GM12878 (cell line): ENCODE measurements around the gene TUBA8. TPM values are rescaled to one million over a fixed set of nuclear protein-coding genes. Genes with fewer than 3 reads are reported as not detected.

Source experiments
- BRCA1 ChIP-seq: IDR thresholded peaks from 2 replicates; pipeline ENCODE4 v1.6.1; 2011; ENCODE audit warnings: low read depth, low read length, improper control_type of control experiment
- CBFB ChIP-seq: IDR thresholded peaks from 2 replicates; pipeline ENCODE4 v1.6.1; 2016; ENCODE audit warnings: antibody characterized with exemption, low read depth
- CREM ChIP-seq: IDR thresholded peaks from 2 replicates; pipeline ENCODE4 v1.6.1; 2014; ENCODE audit warnings: antibody characterized with exemption, low read depth
- ELK1 ChIP-seq: IDR thresholded peaks from 2 replicates; pipeline ENCODE4 v1.6.1; 2012; ENCODE audit warnings: low read depth, low read length, improper control_type of control experiment
- HCFC1 ChIP-seq: fragments of 150-350 bp; IDR thresholded peaks from 2 replicates; pipeline ENCODE4 v1.6.1; 2014; ENCODE audit warnings: low read length
- HDAC2 ChIP-seq: fragments of 200-600 bp; sonication (generic); IDR thresholded peaks from 2 replicates; pipeline ENCODE4 v1.6.1; 2017
- IRF5 ChIP-seq: fragments of 450-650 bp; IDR thresholded peaks from 2 replicates; pipeline ENCODE4 v1.6.1; 2017; ENCODE audit warnings: borderline replicate concordance
- JUNB ChIP-seq: IDR thresholded peaks from 2 replicates; pipeline ENCODE4 v1.6.1; 2016; ENCODE audit warnings: antibody characterized with exemption, mild to moderate bottlenecking
- MXI1 ChIP-seq: fragments of 150-350 bp; IDR thresholded peaks from 2 replicates; pipeline ENCODE4 v1.6.1; 2011; ENCODE audit warnings: low read depth, mild to moderate bottlenecking, inconsistent platforms, low read length, improper control_type of control experiment
- NR2C2 ChIP-seq: IDR thresholded peaks from 2 replicates; pipeline ENCODE4 v1.6.1; 2011; ENCODE audit warnings: borderline replicate concordance, low read depth; ENCODE audit not compliant: control insufficient read depth, insufficient read length
- POLR2A ChIP-seq: IDR thresholded peaks from 2 replicates; pipeline ENCODE4 v1.6.1; 2011; ENCODE audit warnings: low read depth, mild to moderate bottlenecking, low read length
- RAD51 ChIP-seq: fragments of 450-650 bp; IDR thresholded peaks from 2 replicates; pipeline ENCODE4 v1.6.1; 2016; ENCODE audit warnings: moderate library complexity, mild to moderate bottlenecking, inconsistent platforms
- RELA ChIP-seq: fragments of 450-650 bp; IDR thresholded peaks from 2 replicates; pipeline ENCODE4 v1.8.0; 2014; ENCODE audit warnings: borderline replicate concordance; ENCODE audit not compliant: partially characterized antibody
- RFX5 ChIP-seq: IDR thresholded peaks from 2 replicates; pipeline ENCODE4 v1.6.1; 2011; ENCODE audit warnings: low read depth, low read length, improper control_type of control experiment
- SIN3A ChIP-seq: IDR thresholded peaks from 2 replicates; pipeline ENCODE4 v1.6.1; 2012; ENCODE audit warnings: low read depth, low read length, improper control_type of control experiment
- SKIL ChIP-seq: fragments of 450-650 bp; IDR thresholded peaks from 2 replicates; pipeline ENCODE4 v1.6.1; 2017; ENCODE audit warnings: mild to moderate bottlenecking, low read depth, inconsistent platforms; ENCODE audit not compliant: poor library complexity, severe bottlenecking
- SRF ChIP-seq, 2 experiments: IDR thresholded peaks; 2 replicates each; pipeline ENCODE4 v1.6.1; 2011; ENCODE audit warnings: low read depth in 2 of 2, low read length in 2 of 2, mild to moderate bottlenecking in 1 of 2, moderate library complexity in 1 of 2
- ZNF384 ChIP-seq: IDR thresholded peaks from 2 replicates; pipeline ENCODE4 v1.6.1; 2012; ENCODE audit warnings: low read depth, mild to moderate bottlenecking, low read length, improper control_type of control experiment, borderline replicate concordance
- polyA plus RNA-seq, 11 experiments: library from polyadenylated mRNA; depleted of rRNA in 4 of 11; unstranded in 6 of 11; stranded (reverse) in 5 of 11; fragments of >200 nt; fragmentation: Nextera tagmentation in 4 of 11; fragmentation: Illumina TruSeq in 1 of 11; extraction: Ambion mirVana in 4 of 11; extraction: Trizol in 1 of 11; gene quantifications; 1 replicate in 1 of 11; 2 replicates in 10 of 11; pipeline versions ENCODE4 v1.2.1 to v1.2.3, GENCODE V29; 2011 to 2016; ENCODE audit warnings: inconsistent platforms in 2 of 11, missing spikeins in 2 of 11, low read depth in 1 of 11
- total RNA-seq, 4 experiments: library from RNA; depleted of rRNA in 3 of 4; stranded (reverse); fragments of >200 nt in 3 of 4; fragmentation: Illumina TruSeq in 1 of 4; extraction: Trizol in 1 of 4; gene quantifications; 2 replicates each; pipeline versions ENCODE4 v1.2.1 to v1.2.3, GENCODE V29; 2013 to 2021
- TF ChIP-seq, protein P1 (sequence below): fragments of 450-650 bp; IDR thresholded peaks from 2 replicates; pipeline ENCODE4 v1.6.1; 2017; ENCODE audit warnings: mild to moderate bottlenecking
- TF ChIP-seq, protein P2 (sequence below): fragments of 450-650 bp; IDR thresholded peaks from 2 replicates; pipeline ENCODE4 v1.6.1; 2017; ENCODE audit warnings: low read depth, mild to moderate bottlenecking, moderate library complexity
- TF ChIP-seq, protein P3 (sequence below): IDR thresholded peaks from 2 replicates; pipeline ENCODE4 v1.6.1; 2011; ENCODE audit warnings: borderline replicate concordance, low read depth, mild to moderate bottlenecking, moderate library complexity, mixed read lengths, low read length; ENCODE audit not compliant: insufficient read depth; ENCODE audit errors: extremely low read length

Gene TUBA8
- total and polyA plus RNA-seq, 10 of the 15 experiments (the other 5 are each of a cell fraction or from before 2014, with no cell fraction given): 2.2 to 30.3 (median 21.0) TPM

GRCh38 chr22:18077639-18078328, 32.8 kb upstream of the TUBA8 start, which contains the start of gene PEX26 (continued):
- TF ChIP-seq, protein P1, sequence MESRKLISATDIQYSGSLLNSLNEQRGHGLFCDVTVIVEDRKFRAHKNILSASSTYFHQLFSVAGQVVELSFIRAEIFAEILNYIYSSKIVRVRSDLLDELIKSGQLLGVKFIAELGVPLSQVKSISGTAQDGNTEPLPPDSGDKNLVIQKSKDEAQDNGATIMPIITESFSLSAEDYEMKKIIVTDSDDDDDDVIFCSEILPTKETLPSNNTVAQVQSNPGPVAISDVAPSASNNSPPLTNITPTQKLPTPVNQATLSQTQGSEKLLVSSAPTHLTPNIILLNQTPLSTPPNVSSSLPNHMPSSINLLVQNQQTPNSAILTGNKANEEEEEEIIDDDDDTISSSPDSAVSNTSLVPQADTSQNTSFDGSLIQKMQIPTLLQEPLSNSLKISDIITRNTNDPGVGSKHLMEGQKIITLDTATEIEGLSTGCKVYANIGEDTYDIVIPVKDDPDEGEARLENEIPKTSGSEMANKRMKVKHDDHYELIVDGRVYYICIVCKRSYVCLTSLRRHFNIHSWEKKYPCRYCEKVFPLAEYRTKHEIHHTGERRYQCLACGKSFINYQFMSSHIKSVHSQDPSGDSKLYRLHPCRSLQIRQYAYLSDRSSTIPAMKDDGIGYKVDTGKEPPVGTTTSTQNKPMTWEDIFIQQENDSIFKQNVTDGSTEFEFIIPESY: no peak
- TF ChIP-seq RAD51 (no peak), RELA (peak; percentile 35), MXI1 (peak; percentile 92), HDAC2 (no peak), RFX5 (no peak), IRF5 (no peak), SIN3A (peak; percentile 59; the same call in 1 of the 2 replicates), HCFC1 (peak; percentile 96), CBFB (no peak), SRF (IDR thresholded peaks at IDR 0.05; ENCODE audit: low read depth in 2 of 2, low read length in 2 of 2) (no peak), CREM (peak; percentile 85), ZNF384 (no peak), ELK1 (peak; percentile 83), NR2C2 (no peak), BRCA1 (no peak), JUNB (no peak), SKIL (no peak), POLR2A (peak; percentile 90)
- TF ChIP-seq, protein P2, sequence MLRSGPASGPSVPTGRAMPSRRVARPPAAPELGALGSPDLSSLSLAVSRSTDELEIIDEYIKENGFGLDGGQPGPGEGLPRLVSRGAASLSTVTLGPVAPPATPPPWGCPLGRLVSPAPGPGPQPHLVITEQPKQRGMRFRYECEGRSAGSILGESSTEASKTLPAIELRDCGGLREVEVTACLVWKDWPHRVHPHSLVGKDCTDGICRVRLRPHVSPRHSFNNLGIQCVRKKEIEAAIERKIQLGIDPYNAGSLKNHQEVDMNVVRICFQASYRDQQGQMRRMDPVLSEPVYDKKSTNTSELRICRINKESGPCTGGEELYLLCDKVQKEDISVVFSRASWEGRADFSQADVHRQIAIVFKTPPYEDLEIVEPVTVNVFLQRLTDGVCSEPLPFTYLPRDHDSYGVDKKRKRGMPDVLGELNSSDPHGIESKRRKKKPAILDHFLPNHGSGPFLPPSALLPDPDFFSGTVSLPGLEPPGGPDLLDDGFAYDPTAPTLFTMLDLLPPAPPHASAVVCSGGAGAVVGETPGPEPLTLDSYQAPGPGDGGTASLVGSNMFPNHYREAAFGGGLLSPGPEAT: peak; percentile 62
- TF ChIP-seq, protein P3, sequence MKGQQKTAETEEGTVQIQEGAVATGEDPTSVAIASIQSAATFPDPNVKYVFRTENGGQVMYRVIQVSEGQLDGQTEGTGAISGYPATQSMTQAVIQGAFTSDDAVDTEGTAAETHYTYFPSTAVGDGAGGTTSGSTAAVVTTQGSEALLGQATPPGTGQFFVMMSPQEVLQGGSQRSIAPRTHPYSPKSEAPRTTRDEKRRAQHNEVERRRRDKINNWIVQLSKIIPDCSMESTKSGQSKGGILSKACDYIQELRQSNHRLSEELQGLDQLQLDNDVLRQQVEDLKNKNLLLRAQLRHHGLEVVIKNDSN: no peak
